Gastrocnemius medialis (tissue), 4 donors: Measurements from ENCODE around the gene KPNB1. TPM values are rescaled to one million over a fixed set of nuclear protein-coding genes. Genes with fewer than 3 reads are reported as not detected.

Experiments used
- ATAC-seq, 2 donors: fragments of 150-250 bp; one replicate each; pipeline ENCODE4 v1.9.1; 2016
- DNase-seq, 2 donors: peaks; one replicate each; pipeline ENCODE4 v3.0.0-alpha.2; 2019
- H3K27ac ChIP-seq, 4 donors: fragments of 200-600 bp; sonication (generic); 1 replicate in 1 of 4; 2 replicates in 3 of 4; pipeline ENCODE4 v1.5.1; 2016 to 2018; ENCODE audit warnings: mild to moderate bottlenecking in 2 of 4, moderate library complexity in 1 of 4
- H3K27me3 ChIP-seq, 3 donors: fragments of 200-600 bp; sonication (generic) in 2 of 3; 1 replicate in 1 of 3; 2 replicates in 2 of 3; pipeline versions ENCODE4 v1.5.1 to v1.6.0; 2016 to 2019; ENCODE audit warnings: mild to moderate bottlenecking in 1 of 3, moderate library complexity in 1 of 3
- H3K36me3 ChIP-seq, 2 donors: fragments of 200-600 bp; sonication (generic) in 1 of 2; one replicate each; pipeline ENCODE4 v1.5.1; 2017 to 2018
- H3K4me1 ChIP-seq, 2 donors: fragments of 200-600 bp; sonication (generic) in 1 of 2; one replicate each; pipeline ENCODE4 v1.5.1; 2016 to 2017; ENCODE audit warnings: mild to moderate bottlenecking in 2 of 2
- H3K4me3 ChIP-seq, 4 donors: fragments of 200-600 bp; sonication (generic) in 3 of 4; 1 replicate in 1 of 4; 2 replicates in 3 of 4; pipeline ENCODE4 v1.5.1; 2016 to 2019; ENCODE audit warnings: mild to moderate bottlenecking in 2 of 4
- H3K9me3 ChIP-seq, 3 donors: fragments of 200-600 bp; sonication (generic) in 2 of 3; 1 replicate in 1 of 3; 2 replicates in 2 of 3; pipeline ENCODE4 v1.5.1; 2016 to 2019
- POLR2A ChIP-seq, 2 donors: fragments of 450-650 bp; IDR thresholded peaks; one replicate each; pipeline ENCODE4 v1.6.1; 2017; ENCODE audit warnings: antibody characterized with exemption in 2 of 2, mild to moderate bottlenecking in 2 of 2, moderate library complexity in 2 of 2
- in situ Hi-C, 4 donors: fragments of 200-750 bp; cut with MboI; loops; one replicate each; pipeline versions ENCODE4 v1.15.0 to v1.8.0; 2017; ENCODE audit warnings: low sequenced_read_pairs in 4 of 4
- intact Hi-C: fragments of 100-400 bp; cut with DNase I; formaldehyde crosslinking; loops from one replicate; pipeline ENCODE4 v1.15.1; 2023; ENCODE audit warnings: low total_unique reads
- total RNA-seq, 4 donors: library from RNA; depleted of rRNA; stranded (reverse); fragments of >200 nt; gene quantifications; one replicate each; pipeline versions ENCODE4 v1.1.0 to v1.2.3, GENCODE V29; 2016
- TF ChIP-seq, protein P1 (sequence below), 5 experiments: fragments of 450-650 bp in 3 of 5; fragments of 200-600 bp in 2 of 5; sonication (generic) in 2 of 5; IDR thresholded peaks in 4 of 5; conservative IDR thresholded peaks in 1 of 5; 1 replicate in 4 of 5; 2 replicates in 1 of 5; pipeline ENCODE4 v1.5.1; 2016 to 2019; ENCODE audit warnings: antibody characterized with exemption in 5 of 5, mild to moderate bottlenecking in 3 of 5, moderate library complexity in 3 of 5

The KPNB1 gene
- total RNA-seq, 4 donors from 2014 or later, result 170 to 238 (median 211) TPM

- intact Hi-C loops (no loop called here), in situ Hi-C loops (no loop called here)
- Histone ChIP-seq H3K4me1 (peaks cover 15 to 16% of the 10 kb centered on the region in 2 donors), H3K36me3 (peaks cover 0 to 19% of the 10 kb centered on the region in 2 donors), H3K9me3 (no peaks in the 10 kb centered on the region), H3K27me3 (peaks cover 0 to 9% (median 0%) of the 10 kb centered on the region in 3 donors), H3K4me3 (no peak overlapping the region), H3K27ac (no peak overlapping the region)
- no peak for TF ChIP-seq POLR2A (IDR thresholded peaks at IDR 0.05)
- TF ChIP-seq, protein P1, sequence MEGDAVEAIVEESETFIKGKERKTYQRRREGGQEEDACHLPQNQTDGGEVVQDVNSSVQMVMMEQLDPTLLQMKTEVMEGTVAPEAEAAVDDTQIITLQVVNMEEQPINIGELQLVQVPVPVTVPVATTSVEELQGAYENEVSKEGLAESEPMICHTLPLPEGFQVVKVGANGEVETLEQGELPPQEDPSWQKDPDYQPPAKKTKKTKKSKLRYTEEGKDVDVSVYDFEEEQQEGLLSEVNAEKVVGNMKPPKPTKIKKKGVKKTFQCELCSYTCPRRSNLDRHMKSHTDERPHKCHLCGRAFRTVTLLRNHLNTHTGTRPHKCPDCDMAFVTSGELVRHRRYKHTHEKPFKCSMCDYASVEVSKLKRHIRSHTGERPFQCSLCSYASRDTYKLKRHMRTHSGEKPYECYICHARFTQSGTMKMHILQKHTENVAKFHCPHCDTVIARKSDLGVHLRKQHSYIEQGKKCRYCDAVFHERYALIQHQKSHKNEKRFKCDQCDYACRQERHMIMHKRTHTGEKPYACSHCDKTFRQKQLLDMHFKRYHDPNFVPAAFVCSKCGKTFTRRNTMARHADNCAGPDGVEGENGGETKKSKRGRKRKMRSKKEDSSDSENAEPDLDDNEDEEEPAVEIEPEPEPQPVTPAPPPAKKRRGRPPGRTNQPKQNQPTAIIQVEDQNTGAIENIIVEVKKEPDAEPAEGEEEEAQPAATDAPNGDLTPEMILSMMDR (IDR thresholded peaks at IDR 0.05 in 4 of 5, conservative IDR thresholded peaks at IDR 0.05 in 1 of 5), result no peak
- DNase-seq (no peak), ATAC-seq (no peak)
Observed at GRCh38 chr17:47708312-47708863, 58.7 kb downstream of the KPNB1 start.

DNA sequence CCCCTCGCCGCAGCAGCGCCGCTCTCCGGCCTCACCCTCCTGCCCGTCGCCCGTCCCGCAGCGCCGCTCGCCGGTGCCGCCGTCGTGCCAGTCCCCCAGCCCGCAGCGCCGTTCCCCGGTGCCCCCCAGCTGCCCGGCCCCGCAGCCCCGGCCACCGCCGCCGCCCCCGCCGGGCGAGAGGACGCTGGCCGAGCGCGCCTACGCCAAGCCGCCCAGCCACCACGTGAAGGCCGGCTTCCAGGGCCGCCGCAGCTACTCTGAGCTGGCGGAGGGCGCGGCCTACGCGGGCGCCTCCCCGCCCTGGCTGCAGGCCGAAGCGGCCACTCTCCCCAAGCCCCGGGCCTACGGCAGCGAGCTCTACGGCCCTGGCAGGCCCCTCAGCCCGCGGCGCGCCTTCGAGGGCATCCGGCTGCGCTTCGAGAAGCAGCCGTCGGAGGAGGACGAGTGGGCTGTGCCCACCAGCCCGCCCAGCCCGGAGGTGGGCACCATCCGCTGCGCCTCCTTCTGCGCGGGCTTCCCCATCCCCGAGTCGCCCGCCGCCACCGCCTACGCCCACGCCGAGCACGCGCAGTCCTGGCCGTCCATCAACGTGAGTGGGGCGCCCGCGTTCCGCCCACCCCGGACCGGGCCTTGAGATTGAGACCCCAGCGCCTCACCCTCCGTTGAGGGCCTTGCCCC is 59.3 kb downstream of the KPNB1 start:
- intact Hi-C loops, result no loop called here
- Histone ChIP-seq H3K4me1 (peaks cover 15 to 16% of the 10 kb centered on the region in 2 donors), H3K27me3 (peaks cover 0 to 13% (median 0%) of the 10 kb centered on the region in 3 donors), H3K27ac (no peak overlapping the region), H3K36me3 (peaks cover 0 to 19% of the 10 kb centered on the region in 2 donors), H3K4me3 (no peak overlapping the region), H3K9me3 (no peaks in the 10 kb centered on the region)
- TF ChIP-seq, protein P1 (IDR thresholded peaks at IDR 0.05 in 4 of 5, conservative IDR thresholded peaks at IDR 0.05 in 1 of 5), result no peak
- TF ChIP-seq POLR2A (IDR thresholded peaks at IDR 0.05), result no peak
- ATAC-seq (no peak), DNase-seq (no peak)
- in situ Hi-C loops, result no loop called here

- no peak overlapping the region for H3K4me3 ChIP-seq
- DNase-seq (no peak), ATAC-seq (no peak)
Observed at GRCh38 chr17:47709594-47709993, 59.9 kb downstream of the KPNB1 start.

GRCh38 chr17:47711366-47712099 is 61.8 kb downstream of the KPNB1 start:
- peaks cover 0 to 13% (median 3%) of the 10 kb centered on the region in 3 donors for H3K27me3 ChIP-seq
- H3K36me3 ChIP-seq, result peaks cover 0 to 19% of the 10 kb centered on the region in 2 donors
- TF ChIP-seq POLR2A (IDR thresholded peaks at IDR 0.05), result no peak
- TF ChIP-seq, protein P1 (IDR thresholded peaks at IDR 0.05 in 4 of 5, conservative IDR thresholded peaks at IDR 0.05 in 1 of 5), result no peak
- no peak for ATAC-seq
- in situ Hi-C loops (no loop called here), intact Hi-C loops (no loop called here)
- no peaks in the 10 kb centered on the region for H3K9me3 ChIP-seq
- no peak overlapping the region for H3K4me3 ChIP-seq
- H3K4me1 ChIP-seq, result peaks cover 6 to 11% of the 10 kb centered on the region in 2 donors
- no peak for DNase-seq
- no peak overlapping the region for H3K27ac ChIP-seq

More at GRCh38 chr17:47709594-47709993, 59.9 kb downstream of the KPNB1 start:
- H3K27ac ChIP-seq, result no peak overlapping the region
- H3K36me3 ChIP-seq, result peaks cover 0 to 19% of the 10 kb centered on the region in 2 donors
- TF ChIP-seq, protein P1 (IDR thresholded peaks at IDR 0.05 in 4 of 5, conservative IDR thresholded peaks at IDR 0.05 in 1 of 5), result no peak
- H3K9me3 ChIP-seq, result no peaks in the 10 kb centered on the region
- intact Hi-C loops, result no loop called here
- H3K27me3 ChIP-seq, result peaks cover 0 to 13% (median 3%) of the 10 kb centered on the region in 3 donors
- in situ Hi-C loops, result no loop called here
- H3K4me1 ChIP-seq, result peaks cover 15 to 16% of the 10 kb centered on the region in 2 donors
